ENCODE results near the gene SLC44A1.

SLC44A1 gene

GRCh38 chr9:105438141-105438806, 193.8 kb downstream of the SLC44A1 start:
- DNase-seq: no peak

- DNase-seq: no peak
Measured at GRCh38 chr9:105439428-105439827, 195.0 kb downstream of the SLC44A1 start.

- no peak for DNase-seq
Measured at GRCh38 chr9:105441616-105442160, 197.2 kb downstream of the SLC44A1 start.

- no peak for DNase-seq
Measured at GRCh38 chr9:105443121-105443520, 198.7 kb downstream of the SLC44A1 start.

- no peak for DNase-seq
Measured at GRCh38 chr9:105444130-105444529, 199.7 kb downstream of the SLC44A1 start.

GRCh38 chr9:105445203-105445881, 200.9 kb downstream of the SLC44A1 start:
- no peak for DNase-seq

GRCh38 chr9:105447386-105447813, 202.9 kb downstream of the SLC44A1 start:
- no peak for DNase-seq

GRCh38 chr9:105447814-105448812, 203.7 kb downstream of the SLC44A1 start, which contains the start of gene FSD1L:
TSS of gene FSD1L (plus strand) at chr9:105448034. CDS start at chr9:105448221, 187 bp downstream.
- peak; percentile 86 to 87 for DNase-seq

- no peak for DNase-seq
Measured at GRCh38 chr9:105449081-105449480, 204.6 kb downstream of the SLC44A1 start.

- no peak for DNase-seq
Measured at GRCh38 chr9:105452185-105452584, 207.7 kb downstream of the SLC44A1 start.

- DNase-seq: no peak
Measured at GRCh38 chr9:105455836-105456475, 211.5 kb downstream of the SLC44A1 start.

- no peak for DNase-seq
Measured at GRCh38 chr9:105457560-105458294, 213.3 kb downstream of the SLC44A1 start.

- DNase-seq: no peak
Measured at GRCh38 chr9:105458404-105458803, 214.0 kb downstream of the SLC44A1 start.

- no peak for DNase-seq
Measured at GRCh38 chr9:105459336-105459735, 214.9 kb downstream of the SLC44A1 start.

GRCh38 chr9:105466898-105467455, 222.5 kb downstream of the SLC44A1 start:
- no peak for DNase-seq

GRCh38 chr9:105468875-105469274, 224.4 kb downstream of the SLC44A1 start:
- DNase-seq: no peak

- DNase-seq: no peak
Measured at GRCh38 chr9:105473221-105473620, 228.8 kb downstream of the SLC44A1 start.

GRCh38 chr9:105475302-105475701, 230.9 kb downstream of the SLC44A1 start:
- DNase-seq: no peak

- DNase-seq: no peak
Measured at GRCh38 chr9:105479846-105480245, 235.4 kb downstream of the SLC44A1 start.

- DNase-seq: no peak
Measured at GRCh38 chr9:105483618-105484017, 239.2 kb downstream of the SLC44A1 start.

GRCh38 chr9:105484226-105484625, 239.8 kb downstream of the SLC44A1 start:
- no peak for DNase-seq
